ENCODE measurements around the gene FSTL4. TPM values are rescaled to one million over a fixed set of nuclear protein-coding genes. Genes with fewer than 3 reads are reported as not detected.

FSTL4 gene
- total RNA-seq, 1 experiment from 2014 or later: 2.1 TPM

GRCh38 chr5:133508331-133508730 is 104.0 kb downstream of the FSTL4 start:
- in situ Hi-C loops (cut with HindIII; ENCODE audit: low pct_unique_long_range_greater_than_20kb, low sequenced_read_pairs): no loop called here
- DNase-seq (ENCODE audit: low read depth, low spot score): no peak

GRCh38 chr5:133506181-133506580 is 106.2 kb downstream of the FSTL4 start:
- DNase-seq (ENCODE audit: low read depth, low spot score): no peak
- in situ Hi-C loops (cut with HindIII; ENCODE audit: low pct_unique_long_range_greater_than_20kb, low sequenced_read_pairs): no loop called here

- in situ Hi-C loops (cut with HindIII; ENCODE audit: low pct_unique_long_range_greater_than_20kb, low sequenced_read_pairs): no loop called here
These were observed 108.8 kb downstream of the FSTL4 start for GRCh38 chr5:133503511-133503910.

GRCh38 chr5:133499895-133500294 is 112.4 kb downstream of the FSTL4 start:
- in situ Hi-C loops (cut with HindIII; ENCODE audit: low pct_unique_long_range_greater_than_20kb, low sequenced_read_pairs): no loop called here
- DNase-seq (ENCODE audit: low read depth, low spot score): no peak

More at GRCh38 chr5:133503511-133503910, 108.8 kb downstream of the FSTL4 start:
- DNase-seq (ENCODE audit: low read depth, low spot score): no peak

- in situ Hi-C loops (cut with HindIII; ENCODE audit: low pct_unique_long_range_greater_than_20kb, low sequenced_read_pairs): no loop called here
- no peak for DNase-seq (ENCODE audit: low read depth, low spot score)
These were observed 114.6 kb downstream of the FSTL4 start for GRCh38 chr5:133497608-133498348.

- in situ Hi-C loops (cut with HindIII; ENCODE audit: low pct_unique_long_range_greater_than_20kb, low sequenced_read_pairs): no loop called here
- DNase-seq (ENCODE audit: low read depth, low spot score): no peak
These were observed 115.7 kb downstream of the FSTL4 start for GRCh38 chr5:133496631-133497030.

GRCh38 chr5:133494923-133495246 is 117.5 kb downstream of the FSTL4 start:
- in situ Hi-C loops (cut with HindIII; ENCODE audit: low pct_unique_long_range_greater_than_20kb, low sequenced_read_pairs): no loop called here
- DNase-seq (ENCODE audit: low read depth, low spot score): no peak

- no peak for DNase-seq (ENCODE audit: low read depth, low spot score)
- in situ Hi-C loops (cut with HindIII; ENCODE audit: low pct_unique_long_range_greater_than_20kb, low sequenced_read_pairs): no loop called here
These were observed 118.0 kb downstream of the FSTL4 start for GRCh38 chr5:133494232-133494922.

GRCh38 chr5:133489632-133490031 is 122.7 kb downstream of the FSTL4 start:
- DNase-seq (ENCODE audit: low read depth, low spot score): no peak
- in situ Hi-C loops (cut with HindIII; ENCODE audit: low pct_unique_long_range_greater_than_20kb, low sequenced_read_pairs): no loop called here

GRCh38 chr5:133487093-133487492 is 125.2 kb downstream of the FSTL4 start:
- no peak for DNase-seq (ENCODE audit: low read depth, low spot score)
- in situ Hi-C loops (cut with HindIII; ENCODE audit: low pct_unique_long_range_greater_than_20kb, low sequenced_read_pairs): no loop called here

GRCh38 chr5:133485468-133485867 is 126.9 kb downstream of the FSTL4 start:
- DNase-seq (ENCODE audit: low read depth, low spot score): no peak
- in situ Hi-C loops (cut with HindIII; ENCODE audit: low pct_unique_long_range_greater_than_20kb, low sequenced_read_pairs): no loop called here

- in situ Hi-C loops (cut with HindIII; ENCODE audit: low pct_unique_long_range_greater_than_20kb, low sequenced_read_pairs): no loop called here
- no peak for DNase-seq (ENCODE audit: low read depth, low spot score)
These were observed 128.8 kb downstream of the FSTL4 start for GRCh38 chr5:133483406-133484090.

GRCh38 chr5:133482028-133482427 is 130.3 kb downstream of the FSTL4 start:
- in situ Hi-C loops (cut with HindIII; ENCODE audit: low pct_unique_long_range_greater_than_20kb, low sequenced_read_pairs): no loop called here

GRCh38 chr5:133480866-133481265 is 131.5 kb downstream of the FSTL4 start:
- in situ Hi-C loops (cut with HindIII; ENCODE audit: low pct_unique_long_range_greater_than_20kb, low sequenced_read_pairs): no loop called here

More at GRCh38 chr5:133482028-133482427, 130.3 kb downstream of the FSTL4 start:
- DNase-seq (ENCODE audit: low read depth, low spot score): no peak

GRCh38 chr5:133480366-133480765 is 132.0 kb downstream of the FSTL4 start:
- in situ Hi-C loops (cut with HindIII; ENCODE audit: low pct_unique_long_range_greater_than_20kb, low sequenced_read_pairs): no loop called here
- DNase-seq (ENCODE audit: low read depth, low spot score): no peak

More at GRCh38 chr5:133480866-133481265, 131.5 kb downstream of the FSTL4 start:
- no peak for DNase-seq (ENCODE audit: low read depth, low spot score)

GRCh38 chr5:133478199-133478985 is 133.9 kb downstream of the FSTL4 start:
- in situ Hi-C loops (cut with HindIII; ENCODE audit: low pct_unique_long_range_greater_than_20kb, low sequenced_read_pairs): no loop called here
- no peak for DNase-seq (ENCODE audit: low read depth, low spot score)

GRCh38 chr5:133475986-133476385 is 136.4 kb downstream of the FSTL4 start:
- DNase-seq (ENCODE audit: low read depth, low spot score): no peak
- in situ Hi-C loops (cut with HindIII; ENCODE audit: low pct_unique_long_range_greater_than_20kb, low sequenced_read_pairs): no loop called here
